ENCODE data around the gene ACR. TPM values are rescaled to one million over a fixed set of nuclear protein-coding genes. Genes with fewer than 3 reads are reported as not detected.

Gene ACR
- total and polyA plus RNA-seq, 2 of the 13 experiments (the other 11 are each of a cell fraction or from before 2014, with no cell fraction given) = 0.15 TPM; not detected in 1

DNA sequence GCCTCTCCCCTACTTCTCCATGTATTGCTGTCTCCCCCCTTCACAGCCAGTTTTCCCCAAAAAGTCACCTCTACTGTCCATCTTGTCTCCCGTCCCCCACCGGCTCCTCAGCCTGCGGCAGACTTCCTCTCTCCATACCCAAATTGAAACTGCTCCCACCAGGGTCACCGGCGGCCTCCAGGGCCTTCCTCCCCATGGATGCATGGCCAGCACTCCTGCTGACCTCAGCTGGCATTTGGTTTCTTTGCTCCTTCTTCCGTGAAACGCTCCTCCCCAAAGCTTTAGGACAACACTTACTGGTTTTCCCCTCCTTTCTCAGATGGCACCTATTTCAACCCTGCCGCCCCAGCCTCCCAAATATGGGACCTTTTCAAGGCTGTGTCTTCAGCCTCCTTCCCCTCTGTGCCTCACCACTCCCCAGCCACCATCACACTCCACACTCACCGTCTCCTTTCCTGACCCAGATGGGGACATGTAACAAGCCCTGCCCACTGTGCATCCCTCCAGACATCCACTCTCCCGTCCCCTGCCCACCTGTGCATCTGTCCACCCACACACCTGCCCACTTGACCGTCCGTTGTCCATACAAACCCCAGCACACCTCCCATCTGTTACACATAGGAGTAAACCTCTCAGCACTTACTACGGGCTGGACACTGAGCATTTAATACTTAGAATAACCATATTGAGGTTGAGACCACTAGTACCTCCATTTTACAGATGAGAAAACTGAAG, 21.5 kb upstream of the ACR start:
- Histone ChIP-seq H2AFZ (ENCODE audit: low read length) (no peak overlapping the region), H3K4me3 (replicated peaks in 1 of 3; ENCODE audit: insufficient read depth in 1 of 3, low read depth in 2 of 3, low read length in 3 of 3) (no peak overlapping the region), H3K9me3 (ENCODE audit: low read length) (no peaks in the 10 kb centered on the region), H3K4me2 (ENCODE audit: low read depth, low read length) (no peak overlapping the region), H3K4me1 (ENCODE audit: insufficient read depth, low read length) (no peaks in the 10 kb centered on the region), H3K27ac (ENCODE audit: extremely low read length, insufficient read depth, low read length) (no peak overlapping the region), H3K79me2 (ENCODE audit: insufficient read depth, low read length) (no peaks in the 10 kb centered on the region), H3K36me3 (replicated peaks in 1 of 2; ENCODE audit: control insufficient read depth in 1 of 2, insufficient read depth in 2 of 2, low read length in 2 of 2) (peaks cover 3 to 4% of the 10 kb centered on the region in 2 experiments; a peak in 4 of 5 replicates), H3K9ac (ENCODE audit: insufficient read depth, low read depth, low read length) (no peak overlapping the region), H4K20me1 (ENCODE audit: insufficient read depth, low read length) (no peaks in the 10 kb centered on the region), H3K27me3 (ENCODE audit: control insufficient read depth in 1 of 2, insufficient read depth in 2 of 2, low read length in 2 of 2) (no peaks in the 10 kb centered on the region)
- ChIA-PET POLR2A (no interaction called here), CTCF (ENCODE audit: low intra/inter-chr PET ratio, low total read pairs) (no interaction called here)
- FAIRE-seq = no peak
- intact Hi-C loops (cut with micrococcal nuclease; ENCODE audit: unreplicated experiment) (no loop called here), in situ Hi-C loops (cut with HindIII; ENCODE audit: extremely low pct_ligation_motif_present, low pct_unique_long_range_greater_than_20kb) (no loop called here)
- BruUV-seq (replicated peaks) = no TSS peak
- 97% methylated on average over 13 of the region's 13 CpGs for WGBS (ENCODE audit: low lambda C conversion rate)
- no peak for ATAC-seq
- no peak for DNase-seq (ENCODE audit: low spot score)
- TF ChIP-seq DPF2 (CRISPR knock-in tag; IDR thresholded peaks at IDR 0.05; ENCODE audit: borderline replicate concordance, low read depth) (no peak), ZNF552 (CRISPR knock-in tag; IDR thresholded peaks at IDR 0.05; ENCODE audit: borderline replicate concordance) (no peak), RFXANK (CRISPR knock-in tag; IDR thresholded peaks at IDR 0.05) (no peak), XRCC5 (optimal IDR thresholded peaks at IDR 0.05; ENCODE audit: low read length) (no peak), ZNF598 (CRISPR knock-in tag; IDR thresholded peaks at IDR 0.05; ENCODE audit: borderline replicate concordance) (no peak), XBP1 (CRISPR knock-in tag; IDR thresholded peaks at IDR 0.05) (no peak), KDM3A (CRISPR knock-in tag; IDR thresholded peaks at IDR 0.05; ENCODE audit: low read depth) (no peak), LCORL (IDR thresholded peaks at IDR 0.05) (no peak), LCORL (CRISPR knock-in tag; IDR thresholded peaks at IDR 0.05) (no peak), ZNF207 (IDR thresholded peaks at IDR 0.05; ENCODE audit: borderline replicate concordance) (no peak)
- TF ChIP-seq, protein P1, sequence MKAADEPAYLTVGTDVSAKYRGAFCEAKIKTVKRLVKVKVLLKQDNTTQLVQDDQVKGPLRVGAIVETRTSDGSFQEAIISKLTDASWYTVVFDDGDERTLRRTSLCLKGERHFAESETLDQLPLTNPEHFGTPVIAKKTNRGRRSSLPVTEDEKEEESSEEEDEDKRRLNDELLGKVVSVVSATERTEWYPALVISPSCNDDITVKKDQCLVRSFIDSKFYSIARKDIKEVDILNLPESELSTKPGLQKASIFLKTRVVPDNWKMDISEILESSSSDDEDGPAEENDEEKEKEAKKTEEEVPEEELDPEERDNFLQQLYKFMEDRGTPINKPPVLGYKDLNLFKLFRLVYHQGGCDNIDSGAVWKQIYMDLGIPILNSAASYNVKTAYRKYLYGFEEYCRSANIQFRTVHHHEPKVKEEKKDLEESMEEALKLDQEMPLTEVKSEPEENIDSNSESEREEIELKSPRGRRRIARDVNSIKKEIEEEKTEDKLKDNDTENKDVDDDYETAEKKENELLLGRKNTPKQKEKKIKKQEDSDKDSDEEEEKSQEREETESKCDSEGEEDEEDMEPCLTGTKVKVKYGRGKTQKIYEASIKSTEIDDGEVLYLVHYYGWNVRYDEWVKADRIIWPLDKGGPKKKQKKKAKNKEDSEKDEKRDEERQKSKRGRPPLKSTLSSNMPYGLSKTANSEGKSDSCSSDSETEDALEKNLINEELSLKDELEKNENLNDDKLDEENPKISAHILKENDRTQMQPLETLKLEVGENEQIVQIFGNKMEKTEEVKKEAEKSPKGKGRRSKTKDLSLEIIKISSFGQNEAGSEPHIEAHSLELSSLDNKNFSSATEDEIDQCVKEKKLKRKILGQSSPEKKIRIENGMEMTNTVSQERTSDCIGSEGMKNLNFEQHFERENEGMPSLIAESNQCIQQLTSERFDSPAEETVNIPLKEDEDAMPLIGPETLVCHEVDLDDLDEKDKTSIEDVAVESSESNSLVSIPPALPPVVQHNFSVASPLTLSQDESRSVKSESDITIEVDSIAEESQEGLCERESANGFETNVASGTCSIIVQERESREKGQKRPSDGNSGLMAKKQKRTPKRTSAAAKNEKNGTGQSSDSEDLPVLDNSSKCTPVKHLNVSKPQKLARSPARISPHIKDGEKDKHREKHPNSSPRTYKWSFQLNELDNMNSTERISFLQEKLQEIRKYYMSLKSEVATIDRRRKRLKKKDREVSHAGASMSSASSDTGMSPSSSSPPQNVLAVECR (CRISPR knock-in tag; IDR thresholded peaks at IDR 0.05; ENCODE audit: borderline replicate concordance) = no peak
- TF ChIP-seq, protein P2, sequence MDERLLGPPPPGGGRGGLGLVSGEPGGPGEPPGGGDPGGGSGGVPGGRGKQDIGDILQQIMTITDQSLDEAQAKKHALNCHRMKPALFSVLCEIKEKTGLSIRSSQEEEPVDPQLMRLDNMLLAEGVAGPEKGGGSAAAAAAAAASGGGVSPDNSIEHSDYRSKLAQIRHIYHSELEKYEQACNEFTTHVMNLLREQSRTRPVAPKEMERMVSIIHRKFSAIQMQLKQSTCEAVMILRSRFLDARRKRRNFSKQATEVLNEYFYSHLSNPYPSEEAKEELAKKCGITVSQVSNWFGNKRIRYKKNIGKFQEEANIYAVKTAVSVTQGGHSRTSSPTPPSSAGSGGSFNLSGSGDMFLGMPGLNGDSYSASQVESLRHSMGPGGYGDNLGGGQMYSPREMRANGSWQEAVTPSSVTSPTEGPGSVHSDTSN (CRISPR knock-in tag; IDR thresholded peaks at IDR 0.05) = no peak
- TF ChIP-seq, protein P3, sequence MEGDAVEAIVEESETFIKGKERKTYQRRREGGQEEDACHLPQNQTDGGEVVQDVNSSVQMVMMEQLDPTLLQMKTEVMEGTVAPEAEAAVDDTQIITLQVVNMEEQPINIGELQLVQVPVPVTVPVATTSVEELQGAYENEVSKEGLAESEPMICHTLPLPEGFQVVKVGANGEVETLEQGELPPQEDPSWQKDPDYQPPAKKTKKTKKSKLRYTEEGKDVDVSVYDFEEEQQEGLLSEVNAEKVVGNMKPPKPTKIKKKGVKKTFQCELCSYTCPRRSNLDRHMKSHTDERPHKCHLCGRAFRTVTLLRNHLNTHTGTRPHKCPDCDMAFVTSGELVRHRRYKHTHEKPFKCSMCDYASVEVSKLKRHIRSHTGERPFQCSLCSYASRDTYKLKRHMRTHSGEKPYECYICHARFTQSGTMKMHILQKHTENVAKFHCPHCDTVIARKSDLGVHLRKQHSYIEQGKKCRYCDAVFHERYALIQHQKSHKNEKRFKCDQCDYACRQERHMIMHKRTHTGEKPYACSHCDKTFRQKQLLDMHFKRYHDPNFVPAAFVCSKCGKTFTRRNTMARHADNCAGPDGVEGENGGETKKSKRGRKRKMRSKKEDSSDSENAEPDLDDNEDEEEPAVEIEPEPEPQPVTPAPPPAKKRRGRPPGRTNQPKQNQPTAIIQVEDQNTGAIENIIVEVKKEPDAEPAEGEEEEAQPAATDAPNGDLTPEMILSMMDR (CRISPR knock-in tag; IDR thresholded peaks at IDR 0.05) = no peak
- TF ChIP-seq, protein P4, sequence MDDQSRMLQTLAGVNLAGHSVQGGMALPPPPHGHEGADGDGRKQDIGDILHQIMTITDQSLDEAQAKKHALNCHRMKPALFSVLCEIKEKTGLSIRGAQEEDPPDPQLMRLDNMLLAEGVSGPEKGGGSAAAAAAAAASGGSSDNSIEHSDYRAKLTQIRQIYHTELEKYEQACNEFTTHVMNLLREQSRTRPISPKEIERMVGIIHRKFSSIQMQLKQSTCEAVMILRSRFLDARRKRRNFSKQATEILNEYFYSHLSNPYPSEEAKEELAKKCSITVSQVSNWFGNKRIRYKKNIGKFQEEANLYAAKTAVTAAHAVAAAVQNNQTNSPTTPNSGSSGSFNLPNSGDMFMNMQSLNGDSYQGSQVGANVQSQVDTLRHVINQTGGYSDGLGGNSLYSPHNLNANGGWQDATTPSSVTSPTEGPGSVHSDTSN (CRISPR knock-in tag; IDR thresholded peaks at IDR 0.05; ENCODE audit: borderline replicate concordance) = no peak
- TF ChIP-seq, protein P5, sequence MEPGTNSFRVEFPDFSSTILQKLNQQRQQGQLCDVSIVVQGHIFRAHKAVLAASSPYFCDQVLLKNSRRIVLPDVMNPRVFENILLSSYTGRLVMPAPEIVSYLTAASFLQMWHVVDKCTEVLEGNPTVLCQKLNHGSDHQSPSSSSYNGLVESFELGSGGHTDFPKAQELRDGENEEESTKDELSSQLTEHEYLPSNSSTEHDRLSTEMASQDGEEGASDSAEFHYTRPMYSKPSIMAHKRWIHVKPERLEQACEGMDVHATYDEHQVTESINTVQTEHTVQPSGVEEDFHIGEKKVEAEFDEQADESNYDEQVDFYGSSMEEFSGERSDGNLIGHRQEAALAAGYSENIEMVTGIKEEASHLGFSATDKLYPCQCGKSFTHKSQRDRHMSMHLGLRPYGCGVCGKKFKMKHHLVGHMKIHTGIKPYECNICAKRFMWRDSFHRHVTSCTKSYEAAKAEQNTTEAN (CRISPR knock-in tag; conservative IDR thresholded peaks at IDR 0.05) = no peak

Data from HepG2 (cell line).